Sciatic nerve (tissue), 2 donors: ENCODE measurements around the gene CCDC138. TPM values are rescaled to one million over a fixed set of nuclear protein-coding genes. Genes with fewer than 3 reads are reported as not detected.

ENCODE experiments used
- ATAC-seq: fragments of 200-7000 bp; cut with Tn5 transposase; one replicate; pipeline ENCODE4 v1.9.1; 2020; ENCODE audit warnings: mild to moderate bottlenecking, moderate library complexity
- DNase-seq: peaks from one replicate; pipeline ENCODE4 v3.0.0-alpha.2; 2020; ENCODE audit warnings: low spot score
- intact Hi-C: fragments of 100-400 bp; cut with DNase I; formaldehyde crosslinking; loops from one replicate; pipeline ENCODE4 v1.14.2; 2022
- total RNA-seq: library from RNA; stranded (reverse); fragmentation: NEBNext Ultra II Directional; extraction: Animal tissue kit (Norgen Biotek cat#: 25700); gene quantifications from one replicate; pipeline ENCODE4 v1.2.1, GENCODE V29; 2021
- donor health status: DM: no; HTN: no; CAD: no.
- donor health status: DM: no; HTN: no; CAD: no.

Gene CCDC138
- total RNA-seq, 1 donor from 2014 or later: 3.1 TPM

- intact Hi-C loops: no loop called here
- DNase-seq (no peak), ATAC-seq (no peak)
Measured at GRCh38 chr2:108824316-108825070, 37.9 kb downstream of the CCDC138 start.

GRCh38 chr2:108825254-108825653 is 38.7 kb downstream of the CCDC138 start:
- DNase-seq (no peak), ATAC-seq (no peak)
- intact Hi-C loops: no loop called here

GRCh38 chr2:108825736-108826135 is 39.2 kb downstream of the CCDC138 start:
- ATAC-seq (no peak), DNase-seq (no peak)
- intact Hi-C loops: no loop called here

- intact Hi-C loops: no loop called here
- ATAC-seq: no peak
- DNase-seq: no peak
Measured at GRCh38 chr2:108829578-108830310, 43.2 kb downstream of the CCDC138 start.

GRCh38 chr2:108833219-108833618 is 46.6 kb downstream of the CCDC138 start:
- DNase-seq: no peak
- no peak for ATAC-seq
- intact Hi-C loops: no loop called here

- no peak for ATAC-seq
- intact Hi-C loops: no loop called here
- no peak for DNase-seq
Measured at GRCh38 chr2:108834620-108835019, 48.0 kb downstream of the CCDC138 start.

- intact Hi-C loops: no loop called here
- no peak for DNase-seq
- no peak for ATAC-seq
Measured at GRCh38 chr2:108835040-108835439, 48.5 kb downstream of the CCDC138 start.

- no peak for ATAC-seq
- no peak for DNase-seq
- intact Hi-C loops: no loop called here
Measured at GRCh38 chr2:108837198-108837597, 50.6 kb downstream of the CCDC138 start.

- ATAC-seq: no peak
- no peak for DNase-seq
- intact Hi-C loops: no loop called here
Measured at GRCh38 chr2:108841506-108841905, 54.9 kb downstream of the CCDC138 start.

- ATAC-seq (no peak), DNase-seq (no peak)
- intact Hi-C loops: no loop called here
Measured at GRCh38 chr2:108845923-108846322, 59.4 kb downstream of the CCDC138 start.

GRCh38 chr2:108847000-108847399 is 60.4 kb downstream of the CCDC138 start:
- intact Hi-C loops: no loop called here
- no peak for ATAC-seq
- DNase-seq: no peak

GRCh38 chr2:108852375-108852774 is 65.8 kb downstream of the CCDC138 start:
- ATAC-seq (no peak), DNase-seq (no peak)
- intact Hi-C loops: no loop called here

GRCh38 chr2:108853421-108853820 is 66.8 kb downstream of the CCDC138 start:
- ATAC-seq (no peak), DNase-seq (no peak)
- intact Hi-C loops: no loop called here

GRCh38 chr2:108854484-108854883 is 67.9 kb downstream of the CCDC138 start:
- intact Hi-C loops: no loop called here
- DNase-seq (no peak), ATAC-seq (no peak)

GRCh38 chr2:108855194-108855593 is 68.6 kb downstream of the CCDC138 start:
- ATAC-seq: no peak
- intact Hi-C loops: no loop called here
- DNase-seq: no peak

GRCh38 chr2:108858894-108859293 is 72.3 kb downstream of the CCDC138 start:
- no peak for DNase-seq
- intact Hi-C loops: no loop called here
- no peak for ATAC-seq

GRCh38 chr2:108866041-108866440 is 79.5 kb downstream of the CCDC138 start:
- intact Hi-C loops: no loop called here
- DNase-seq (no peak), ATAC-seq (no peak)

GRCh38 chr2:108868911-108869310 is 82.3 kb downstream of the CCDC138 start:
- intact Hi-C loops: no loop called here
- no peak for ATAC-seq

GRCh38 chr2:108869542-108869941 is 83.0 kb downstream of the CCDC138 start:
- intact Hi-C loops: no loop called here
- ATAC-seq: no peak
- DNase-seq: no peak

More at GRCh38 chr2:108868911-108869310, 82.3 kb downstream of the CCDC138 start:
- DNase-seq: no peak

GRCh38 chr2:108870069-108870644 is 83.6 kb downstream of the CCDC138 start:
- intact Hi-C loops: no loop called here
- ATAC-seq: no peak
- DNase-seq: no peak
